HepG2 (cell line): ENCODE data around the gene RPP25L. TPM values are rescaled to one million over a fixed set of nuclear protein-coding genes. Genes with fewer than 3 reads are reported as not detected.

ENCODE experiments used
- ATAC-seq: fragments of 200-7000 bp; cut with Tn5 transposase; 3 replicates; pipeline ENCODE4 v1.9.1; 2020; ENCODE audit warnings: mild to moderate bottlenecking, moderate library complexity
- BruUV-seq: library from RNA; stranded (reverse); fragments of 400-500 nt; replicated peaks from 2 replicates; lab custom pipeline; 2021; lab: Mats Ljungman, UMichigan
- CTCF ChIA-PET: fragments of 300-600 bp; formaldehyde crosslinking; extraction: SDS; loops from one replicate; lab custom pipeline; 2021; ENCODE audit warnings: low total read pairs, inconsistent platforms, low intra/inter-chr PET ratio; lab: Yijun Ruan, JAX
- POLR2A ChIA-PET: fragments of 350-600 bp; sonication (Branson Sonifier 250); formaldehyde crosslinking; loops from one replicate; lab custom pipeline; 2020; ENCODE audit warnings: antibody characterized with exemption, inconsistent platforms; lab: Yijun Ruan, JAX
- DNase-seq: peaks from one replicate; pipeline ENCODE4 v3.0.0-alpha.2; 2015; ENCODE audit warnings: low spot score
- FAIRE-seq: peaks from 3 replicates; lab custom pipeline; 2011; peaks lifted over from hg19 to GRCh38; lab: Jason Lieb, UNC
- H2AFZ ChIP-seq: one replicate; pipeline ENCODE4 v1.6.1; 2011; ENCODE audit warnings: low read length, inconsistent platforms
- H3K27ac ChIP-seq: fragments of 300-600 bp; 3 replicates; pipeline ENCODE4 v1.8.0; 2011; ENCODE audit warnings: mixed run types, mild to moderate bottlenecking, mixed read lengths, low read length, inconsistent platforms; ENCODE audit not compliant: insufficient read depth; ENCODE audit errors: extremely low read length
- H3K27me3 ChIP-seq, 2 experiments: fragments of 200-600 bp in 1 of 2; 2 replicates in 1 of 2; 3 replicates in 1 of 2; pipeline versions ENCODE4 v1.6.0 to v1.8.0; 2011; ENCODE audit warnings: low read length in 2 of 2, mild to moderate bottlenecking in 2 of 2, moderate library complexity in 2 of 2, inconsistent platforms in 1 of 2; ENCODE audit not compliant: insufficient read depth in 2 of 2, control insufficient read depth in 1 of 2
- H3K36me3 ChIP-seq, 2 experiments: fragments of 200-600 bp in 1 of 2; replicated peaks in 1 of 2; 2 replicates in 1 of 2; 3 replicates in 1 of 2; pipeline versions ENCODE4 v1.5.1 to v1.8.0; 2011; ENCODE audit warnings: low read length in 2 of 2, inconsistent platforms in 1 of 2; ENCODE audit not compliant: insufficient read depth in 2 of 2, control insufficient read depth in 1 of 2
- H3K4me1 ChIP-seq: 2 replicates; pipeline ENCODE4 v1.5.1; 2012; ENCODE audit warnings: low read length, inconsistent platforms; ENCODE audit not compliant: insufficient read depth
- H3K4me2 ChIP-seq: 2 replicates; pipeline ENCODE4 v1.6.0; 2011; ENCODE audit warnings: low read depth, low read length, inconsistent platforms
- H3K4me3 ChIP-seq, 3 experiments: fragments of 200-600 bp in 1 of 3; sonication (generic), shearing (Covaris generic) in 1 of 3; replicated peaks in 1 of 3; 2 replicates each; pipeline ENCODE4 v1.5.1; 2011 to 2016; ENCODE audit warnings: low read length in 3 of 3, inconsistent platforms in 2 of 3, low read depth in 2 of 3, mild to moderate bottlenecking in 2 of 3, control low read depth in 1 of 3, mixed read lengths in 1 of 3; ENCODE audit not compliant: insufficient read depth in 1 of 3
- H3K79me2 ChIP-seq: one replicate; pipeline ENCODE4 v1.6.1; 2011; ENCODE audit warnings: low read length, inconsistent platforms; ENCODE audit not compliant: insufficient read depth
- H3K9ac ChIP-seq: 2 replicates; pipeline ENCODE4 v1.6.0; 2011; ENCODE audit warnings: mild to moderate bottlenecking, low read depth, low read length, inconsistent platforms; ENCODE audit not compliant: insufficient read depth
- H3K9me3 ChIP-seq: 2 replicates; pipeline ENCODE4 v1.5.1; 2012; ENCODE audit warnings: mild to moderate bottlenecking, low read length
- H4K20me1 ChIP-seq: 2 replicates; pipeline ENCODE4 v1.6.0; 2011; ENCODE audit warnings: inconsistent platforms, mild to moderate bottlenecking, low read length, moderate library complexity; ENCODE audit not compliant: insufficient read depth
- CREB1 ChIP-seq, 2 experiments: fragments of 450-650 bp in 1 of 2; IDR thresholded peaks; 2 replicates each; pipeline ENCODE4 v1.6.1; 2016 to 2017; ENCODE audit warnings: control low read depth in 1 of 2, mild to moderate bottlenecking in 1 of 2, missing compliant biosample characterization in 1 of 2, missing genetic modification characterization in 1 of 2
- EZH2 ChIP-seq: conservative IDR thresholded peaks from 2 replicates; pipeline ENCODE4 v1.6.1; 2012; ENCODE audit warnings: mild to moderate bottlenecking, low read depth, low read length, moderate library complexity
- MTA1 ChIP-seq: sonication (generic); formaldehyde crosslinking; IDR thresholded peaks from 2 replicates; pipeline ENCODE4 v1.4.0; 2020; ENCODE audit warnings: missing genetic modification reagents, mild to moderate bottlenecking, borderline replicate concordance
- MTA3 ChIP-seq: sonication (generic); formaldehyde crosslinking; IDR thresholded peaks from 2 replicates; pipeline ENCODE4 v1.4.0; 2020; ENCODE audit warnings: missing genetic modification reagents
- WGBS: methylation state at CpG from one replicate; pipeline ENCODE4 v1.1.6; 2017; ENCODE audit warnings: low lambda C conversion rate; 5-methylcytosine and 5-hydroxymethylcytosine counted together
- in situ Hi-C: cut with HindIII; loops from 2 replicates; pipeline ENCODE4 v1.10.0; 2017; ENCODE audit warnings: low pct_unique_long_range_greater_than_20kb; ENCODE audit not compliant: extremely low pct_ligation_motif_present
- intact Hi-C: fragments of 100-400 bp; cut with micrococcal nuclease; formaldehyde crosslinking; loops from one replicate; pipeline ENCODE4 v1.10.0; 2022; ENCODE audit not compliant: unreplicated experiment
- polyA plus RNA-seq, 8 experiments: library from polyadenylated mRNA; depleted of rRNA in 3 of 8; stranded (reverse) in 7 of 8; unstranded in 1 of 8; fragments of >200 nt; fragmentation: Illumina TruSeq in 4 of 8; extraction: Trizol in 4 of 8; gene quantifications; 2 replicates each; pipeline versions ENCODE4 v1.2.1 to v1.2.3, GENCODE V29; 2011 to 2016; ENCODE audit warnings: low read depth in 4 of 8, missing spikeins in 1 of 8, mixed read lengths in 1 of 8; ENCODE audit not compliant: insufficient read depth in 1 of 8
- total RNA-seq, 5 experiments: library from RNA; depleted of rRNA; stranded (reverse); fragments of >200 nt; fragmentation: Illumina TruSeq; extraction: Trizol; gene quantifications; 2 replicates each; pipeline ENCODE4 v1.2.3, GENCODE V29; 2016; ENCODE audit warnings: low read depth in 1 of 5

RPP25L gene
- total and polyA plus RNA-seq, 2 of the 13 experiments (the other 11 are each of a cell fraction or from before 2014, with no cell fraction given) = 24.5 to 27.3 TPM

GRCh38 chr9:34589636-34590380 lies 22.1 kb downstream of the RPP25L start, which contains the start of gene CNTFR:
CNTFR (minus strand) TSS chr9:34589724; CDS start chr9:34568981, 20,743 bp downstream.
- Histone ChIP-seq H3K4me1 (peaks cover 28% of the 10 kb centered on the region; the same call in 1 of the 2 replicates), H2AFZ (no peak within 1 kb of the TSS), H3K9me3 (no peaks in the 10 kb centered on the region), H3K4me2 (0 out of 2 replicates have a peak within 1 kb of the TSS, but pooled peaks have one; percentile 32), H3K36me3 (no peaks in the 10 kb centered on the region), H4K20me1 (peaks cover 4% of the 10 kb centered on the region; the same call in 1 of the 2 replicates), H3K9ac (no peak within 1 kb of the TSS), H3K4me3 (0 out of 6 replicates have a peak within 1 kb of the TSS, but pooled peaks of 1 of the 3 experiments have one; percentile 7), H3K79me2 (no peaks in the 10 kb centered on the region), H3K27ac (no peak within 1 kb of the TSS), H3K27me3 (peaks cover 19 to 92% of the 10 kb centered on the region in 2 experiments)
- FAIRE-seq (no peak), ATAC-seq (no peak), DNase-seq (no peak)
- no TSS peak for BruUV-seq
- intact Hi-C loops (loop anchor here (2.0 to 5.0 kb wide), 2 partner anchors 88 to 153 kb away; no protein-coding TSS in a partner anchor), in situ Hi-C loops (loop anchor here (5.0 kb wide), 1 partner anchor 38 kb away; no protein-coding TSS in a partner anchor)
- WGBS = 33% methylated on average over 26 of the region's 104 CpGs
- CTCF ChIA-PET = interaction anchor here (2.4 to 3.9 kb wide), 2 partner anchors 42 to 152 kb away, joined by 10 to 42 read pairs; no protein-coding TSS in a partner anchor
- TF ChIP-seq MTA1 = 0 out of 2 replicates have a peak, but pooled peaks have one; percentile 12
- no peak for TF ChIP-seq MTA3 (CRISPR knock-in tag)
- POLR2A ChIA-PET = no interaction called here

- in situ Hi-C loops = no loop called here
- DNase-seq = no peak
- intact Hi-C loops = no loop called here
- Histone ChIP-seq H3K9ac (no peak overlapping the region), H3K27me3 (peaks cover 20 to 94% of the 10 kb centered on the region in 2 experiments), H3K4me2 (no peak overlapping the region), H3K36me3 (no peaks in the 10 kb centered on the region), H4K20me1 (peaks cover 4% of the 10 kb centered on the region; the same call in 1 of the 2 replicates), H3K27ac (no peak overlapping the region), H3K79me2 (no peaks in the 10 kb centered on the region), H3K4me3 (no peak overlapping the region), H3K4me1 (peaks cover 28% of the 10 kb centered on the region; the same call in 1 of the 2 replicates), H2AFZ (no peak overlapping the region), H3K9me3 (no peaks in the 10 kb centered on the region)
- no peak for FAIRE-seq
- no TSS peak for BruUV-seq
- CTCF ChIA-PET = no interaction called here
- 13% methylated on average over 36 of the region's 86 CpGs for WGBS
- 0 out of 2 replicates have a peak, but pooled peaks have one; percentile 69 for TF ChIP-seq EZH2
- TF ChIP-seq CREB1 (IDR thresholded peaks at IDR 0.05) = no peak
- TF ChIP-seq CREB1 (CRISPR knock-in tag; IDR thresholded peaks at IDR 0.05) = no peak
- ATAC-seq = no peak
- POLR2A ChIA-PET = no interaction called here
Observed at GRCh38 chr9:34588671-34589635, 22.9 kb downstream of the RPP25L start.
